ENCODE measurements around the gene SLC37A4. TPM values are rescaled to one million over a fixed set of nuclear protein-coding genes. Genes with fewer than 3 reads are reported as not detected.
A peak's percentile ranks its signal among the peaks of the same experiment; 100 is the strongest.

The SLC37A4 gene
- total RNA-seq, 1 experiment from 2014 or later, result 49.3 TPM

- TF ChIP-seq EZH2 (IDR thresholded peaks at IDR 0.05; ENCODE audit: borderline replicate concordance, low read depth, low read length, poor library complexity, severe bottlenecking) (no peak), CTCF (conservative IDR thresholded peaks at IDR 0.05; ENCODE audit: low read depth, low read length) (no peak)
- no peak for DNase-seq (ENCODE audit: low spot score)
- no peaks in the 10 kb centered on the region for H3K4me1 ChIP-seq (ENCODE audit: insufficient read depth, low read length, poor library complexity, severe bottlenecking)
- ChIA-PET CTCF (interaction anchor here (0.5 kb wide), 1 partner anchor 230 kb away, joined by 3 read pairs; no protein-coding TSS in a partner anchor), POLR2A (ENCODE audit: low non-redundant PET) (no interaction called here)
- no peak overlapping the region for H3K27ac ChIP-seq (ENCODE audit: low read depth, low read length, poor library complexity, severe bottlenecking)
- no peak overlapping the region for H3K4me3 ChIP-seq (ENCODE audit: low read depth, low read length, poor library complexity, severe bottlenecking)
- H3K9me3 ChIP-seq (ENCODE audit: low read depth, low read length, poor library complexity, severe bottlenecking), result no peaks in the 10 kb centered on the region
- peaks cover 49% of the 10 kb centered on the region for H3K36me3 ChIP-seq (ENCODE audit: insufficient read depth, low read length, poor library complexity, severe bottlenecking)
- H3K27me3 ChIP-seq (replicated peaks; ENCODE audit: insufficient read depth, low read depth, low read length, poor library complexity), result no peaks in the 10 kb centered on the region
- BruUV-seq (replicated peaks), result no TSS peak
- intact Hi-C loops (cut with micrococcal nuclease; ENCODE audit: unreplicated experiment), result no loop called here
Observed at GRCh38 chr11:119077839-119078238, 47.2 kb upstream of the SLC37A4 start.

DNA sequence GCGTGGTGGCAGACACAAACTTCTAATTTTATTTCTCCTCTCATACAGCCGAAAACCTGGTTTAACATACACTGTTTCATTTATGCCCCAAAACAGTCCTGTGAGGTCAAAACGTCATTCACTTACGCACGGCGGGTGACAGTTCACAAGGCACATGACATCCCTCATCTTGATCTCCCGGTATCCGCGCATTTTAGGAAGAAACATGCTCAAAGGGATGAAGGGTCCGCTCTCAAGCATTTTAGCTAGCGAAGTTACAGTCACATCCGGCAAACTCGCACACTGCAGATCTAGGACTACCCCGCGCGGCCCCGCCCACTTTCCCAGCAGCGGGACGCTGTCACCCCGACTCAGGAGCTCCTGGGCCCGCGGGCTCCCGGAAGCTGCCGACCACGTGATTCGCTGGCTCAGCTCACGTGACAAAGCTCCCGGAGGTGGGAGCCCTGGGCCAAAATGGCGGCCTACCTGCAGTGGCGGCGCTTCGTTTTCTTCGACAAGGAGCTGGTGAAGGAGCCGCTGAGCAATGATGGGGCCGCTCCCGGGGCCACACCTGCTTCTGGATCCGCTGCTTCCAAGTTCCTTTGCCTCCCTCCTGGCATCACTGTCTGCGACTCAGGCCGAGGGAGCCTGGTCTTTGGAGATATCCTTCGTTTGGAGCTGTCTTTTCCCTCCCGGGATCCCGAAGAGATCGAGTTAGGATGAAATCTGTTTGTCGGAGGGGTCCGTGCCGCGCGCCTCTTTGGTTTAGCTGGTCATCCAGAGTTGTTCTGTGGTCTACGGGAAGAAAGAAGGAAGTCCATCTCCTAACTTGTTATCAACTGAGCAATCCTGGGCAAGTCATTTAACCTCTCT is 36.9 kb upstream of the SLC37A4 start, which contains the start of gene VPS11:
VPS11 (plus strand) TSS at position 448 of the 852 bp plus-strand sequence; CDS start at position 454, 6 bp downstream.
- TF ChIP-seq CTCF (conservative IDR thresholded peaks at IDR 0.05; ENCODE audit: low read depth, low read length) (no peak), EZH2 (IDR thresholded peaks at IDR 0.05; ENCODE audit: borderline replicate concordance, low read depth, low read length, poor library complexity, severe bottlenecking) (no peak)
- Histone ChIP-seq H3K27ac (ENCODE audit: low read depth, low read length, poor library complexity, severe bottlenecking) (peak within 1 kb of the TSS; percentile 73), H3K4me1 (ENCODE audit: insufficient read depth, low read length, poor library complexity, severe bottlenecking) (peaks cover 5% of the 10 kb centered on the region), H3K27me3 (replicated peaks; ENCODE audit: insufficient read depth, low read depth, low read length, poor library complexity) (no peaks in the 10 kb centered on the region), H3K9me3 (ENCODE audit: low read depth, low read length, poor library complexity, severe bottlenecking) (no peaks in the 10 kb centered on the region), H3K36me3 (ENCODE audit: insufficient read depth, low read length, poor library complexity, severe bottlenecking) (peaks cover 15% of the 10 kb centered on the region), H3K4me3 (ENCODE audit: low read depth, low read length, poor library complexity, severe bottlenecking) (peak within 1 kb of the TSS; percentile 71)
- ChIA-PET POLR2A (ENCODE audit: low non-redundant PET) (interaction anchor here (0.7 to 1.1 kb wide), 3 partner anchors 11 to 156 kb away, joined by 4 to 15 read pairs (median 5); no protein-coding TSS in a partner anchor), CTCF (interaction anchor here (0.5 to 1.1 kb wide), 10 partner anchors 18 to 915 kb away, joined by 3 to 5 read pairs (median 3); partner anchors contain the start of genes CBL and SCN4B)
- DNase-seq (ENCODE audit: low spot score), result peak; percentile 99
- TSS peak; percentile 75 for BruUV-seq (replicated peaks)
- intact Hi-C loops (cut with micrococcal nuclease; ENCODE audit: unreplicated experiment), result loop anchor here (1.0 to 5.0 kb wide), 3 partner anchors 19 to 130 kb away; partner anchors contain the start of gene DPAGT1

DNA sequence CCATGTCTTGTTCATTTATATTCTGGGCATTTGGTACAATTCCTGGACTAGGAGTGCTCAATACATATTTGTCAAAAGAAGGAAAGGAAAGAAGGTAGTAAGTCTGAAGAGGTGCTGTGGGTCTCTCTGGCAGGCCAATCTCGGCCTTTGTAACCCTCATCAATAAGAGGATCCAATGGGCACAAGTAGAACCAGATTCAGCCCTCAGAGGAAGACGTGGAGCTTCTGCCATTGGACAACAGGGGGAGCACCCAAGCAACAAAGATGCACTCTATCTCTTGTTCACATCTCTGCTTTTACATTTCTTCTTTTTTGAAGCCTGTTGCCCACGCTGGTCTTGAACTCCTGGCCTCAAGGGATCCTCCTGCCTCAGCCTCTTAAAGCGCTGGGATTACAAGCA is 34.7 kb upstream of the SLC37A4 start:
- DNase-seq (ENCODE audit: low spot score), result peak; percentile 70
- H3K27me3 ChIP-seq (replicated peaks; ENCODE audit: insufficient read depth, low read depth, low read length, poor library complexity), result no peaks in the 10 kb centered on the region
- H3K27ac ChIP-seq (ENCODE audit: low read depth, low read length, poor library complexity, severe bottlenecking), result no peak overlapping the region
- BruUV-seq (replicated peaks), result no TSS peak
- ChIA-PET CTCF (interaction anchor here (0.6 to 1.1 kb wide), 6 partner anchors 9 to 896 kb away, joined by 3 to 7 read pairs (median 4); no protein-coding TSS in a partner anchor), POLR2A (ENCODE audit: low non-redundant PET) (no interaction called here)
- TF ChIP-seq EZH2 (IDR thresholded peaks at IDR 0.05; ENCODE audit: borderline replicate concordance, low read depth, low read length, poor library complexity, severe bottlenecking) (no peak), CTCF (conservative IDR thresholded peaks at IDR 0.05; ENCODE audit: low read depth, low read length) (peak; percentile 69)
- intact Hi-C loops (cut with micrococcal nuclease; ENCODE audit: unreplicated experiment), result loop anchor here (5.0 kb wide), 1 partner anchor 37 kb away; the partner anchor contains the start of gene DPAGT1
- no peak overlapping the region for H3K4me3 ChIP-seq (ENCODE audit: low read depth, low read length, poor library complexity, severe bottlenecking)
- H3K4me1 ChIP-seq (ENCODE audit: insufficient read depth, low read length, poor library complexity, severe bottlenecking), result peaks cover 5% of the 10 kb centered on the region
- no peaks in the 10 kb centered on the region for H3K9me3 ChIP-seq (ENCODE audit: low read depth, low read length, poor library complexity, severe bottlenecking)
- peaks cover 4% of the 10 kb centered on the region for H3K36me3 ChIP-seq (ENCODE audit: insufficient read depth, low read length, poor library complexity, severe bottlenecking)
